HL-60 (cell line): ENCODE measurements around the gene CAMK2G.

Experiments
- CTCF ChIP-seq: IDR thresholded peaks from one replicate; pipeline ENCODE4 v1.5.1; 2011; ENCODE audit warnings: low read length, control low read depth, inconsistent platforms; ENCODE audit not compliant: insufficient read depth
- POLR2AphosphoS5 ChIP-seq: IDR thresholded peaks from 2 replicates; pipeline ENCODE4 v1.6.1; 2012; ENCODE audit warnings: low read depth
- REST ChIP-seq: IDR thresholded peaks from 2 replicates; pipeline ENCODE4 v1.6.1; 2012; ENCODE audit warnings: low read depth; ENCODE audit not compliant: insufficient replicate concordance

- TF ChIP-seq CTCF (no peak), REST (no peak), POLR2AphosphoS5 (no peak)
These were observed 32.6 kb downstream of the CAMK2G start for GRCh38 chr10:73841526-73842285.
